ENCODE data around the gene RNASE13. TPM values are rescaled to one million over a fixed set of nuclear protein-coding genes. Genes with fewer than 3 reads are reported as not detected.

The RNASE13 gene
- polyA plus RNA-seq, 6 donors from 2014 or later = not detected

- Mint-ChIP-seq H3K9me3 (no peaks in the 10 kb centered on the region), H3K27me3 (peaks cover 6 to 25% (median 21%) of the 10 kb centered on the region in 3 donors), H3K4me3 (peak overlapping the region in 7 of 8 donors; percentile 57 to 92 (median 71)), H3K27ac (peak overlapping the region in 4 of 6 donors; percentile 12 to 72 (median 54)), H3K36me3 (no peaks in the 10 kb centered on the region), H3K4me1 (peaks cover 21 to 29% (median 25%) of the 10 kb centered on the region in 3 donors)
- ATAC-seq (ENCODE audit: low read depth in 2 of 2) = no peak
- DNase-seq = no peak
These were observed 7.7 kb downstream of the RNASE13 start for GRCh38 chr14:21026988-21027315.

- H3K4me1 Mint-ChIP-seq = peaks cover 21 to 29% (median 25%) of the 10 kb centered on the region in 3 donors
- DNase-seq (no peak), ATAC-seq (ENCODE audit: low read depth in 2 of 2) (no peak)
- H3K36me3 Mint-ChIP-seq = no peaks in the 10 kb centered on the region
- peak overlapping the region; percentile 61 to 94 (median 91) for H3K4me3 Mint-ChIP-seq
- H3K9me3 Mint-ChIP-seq = no peaks in the 10 kb centered on the region
- H3K27me3 Mint-ChIP-seq = peaks cover 8 to 25% (median 24%) of the 10 kb centered on the region in 3 donors
- H3K27ac Mint-ChIP-seq = peak overlapping the region in 4 of 6 donors; percentile 47 to 89 (median 68)
These were observed 8.2 kb downstream of the RNASE13 start for GRCh38 chr14:21026274-21026987.

GRCh38 chr14:21025371-21026273, 9.0 kb downstream of the RNASE13 start:
- Mint-ChIP-seq H3K4me3 (peak overlapping the region; percentile 88 to 95 (median 92)), H3K36me3 (no peaks in the 10 kb centered on the region), H3K27ac (peak overlapping the region in 3 of 6 donors; percentile 20 to 89 (median 58)), H3K9me3 (no peaks in the 10 kb centered on the region), H3K27me3 (peaks cover 10 to 32% (median 23%) of the 10 kb centered on the region in 3 donors), H3K4me1 (peaks cover 21 to 29% (median 25%) of the 10 kb centered on the region in 3 donors)
- no peak for ATAC-seq (ENCODE audit: low read depth in 2 of 2)
- no peak for DNase-seq

GRCh38 chr14:21024585-21025370, 9.8 kb downstream of the RNASE13 start, which contains the start of gene NDRG2:
Gene NDRG2 (minus strand): TSS chr14:21025061. CDS start chr14:21023315, 1,746 bp downstream.
- Mint-ChIP-seq H3K27me3 (peaks cover 11 to 37% (median 17%) of the 10 kb centered on the region in 3 donors), H3K4me3 (peak within 1 kb of the TSS; percentile 88 to 95 (median 92)), H3K4me1 (peaks cover 21 to 29% (median 25%) of the 10 kb centered on the region in 3 donors), H3K36me3 (no peaks in the 10 kb centered on the region), H3K27ac (peak within 1 kb of the TSS in 4 of 6 donors; percentile 20 to 65 (median 55)), H3K9me3 (no peaks in the 10 kb centered on the region)
- peak; percentile 64 for DNase-seq
- peak; percentile 92 to 93 for ATAC-seq (ENCODE audit: low read depth in 2 of 2)

- DNase-seq (no peak), ATAC-seq (ENCODE audit: low read depth in 2 of 2) (peak; percentile 11 to 22)
- no peaks in the 10 kb centered on the region for H3K9me3 Mint-ChIP-seq
- peak overlapping the region; percentile 88 to 94 (median 91) for H3K4me3 Mint-ChIP-seq
- peak overlapping the region in 3 of 6 donors; percentile 32 to 65 (median 40) for H3K27ac Mint-ChIP-seq
- H3K27me3 Mint-ChIP-seq = peaks cover 16 to 44% (median 17%) of the 10 kb centered on the region in 3 donors
- no peaks in the 10 kb centered on the region for H3K36me3 Mint-ChIP-seq
- peaks cover 21 to 29% (median 25%) of the 10 kb centered on the region in 3 donors for H3K4me1 Mint-ChIP-seq
These were observed 10.6 kb downstream of the RNASE13 start for GRCh38 chr14:21023817-21024584.

- H3K36me3 Mint-ChIP-seq = no peaks in the 10 kb centered on the region
- peak overlapping the region in 6 of 8 donors; percentile 69 to 92 (median 88) for H3K4me3 Mint-ChIP-seq
- peaks cover 21 to 29% (median 25%) of the 10 kb centered on the region in 3 donors for H3K4me1 Mint-ChIP-seq
- H3K27ac Mint-ChIP-seq = no peak overlapping the region
- no peak for ATAC-seq (ENCODE audit: low read depth in 2 of 2)
- H3K27me3 Mint-ChIP-seq = peaks cover 16 to 44% (median 17%) of the 10 kb centered on the region in 3 donors
- no peaks in the 10 kb centered on the region for H3K9me3 Mint-ChIP-seq
- DNase-seq = no peak
These were observed 11.4 kb downstream of the RNASE13 start for GRCh38 chr14:21023174-21023573.

- no peak for ATAC-seq (ENCODE audit: low read depth in 2 of 2)
- no peaks in the 10 kb centered on the region for H3K9me3 Mint-ChIP-seq
- H3K27ac Mint-ChIP-seq = peak overlapping the region in 1 of 6 donors; percentile 73
- peaks cover 16 to 48% (median 17%) of the 10 kb centered on the region in 3 donors for H3K27me3 Mint-ChIP-seq
- DNase-seq = no peak
- peak overlapping the region in 6 of 8 donors; percentile 3 to 88 (median 68) for H3K4me3 Mint-ChIP-seq
- no peaks in the 10 kb centered on the region for H3K36me3 Mint-ChIP-seq
- peaks cover 21 to 29% (median 25%) of the 10 kb centered on the region in 3 donors for H3K4me1 Mint-ChIP-seq
These were observed 11.9 kb downstream of the RNASE13 start for GRCh38 chr14:21022686-21023085.

- H3K36me3 Mint-ChIP-seq = no peaks in the 10 kb centered on the region
- peaks cover 16 to 59% (median 17%) of the 10 kb centered on the region in 3 donors for H3K27me3 Mint-ChIP-seq
- ATAC-seq (ENCODE audit: low read depth in 2 of 2) (no peak), DNase-seq (no peak)
- H3K9me3 Mint-ChIP-seq = no peaks in the 10 kb centered on the region
- no peak overlapping the region for H3K4me3 Mint-ChIP-seq
- H3K27ac Mint-ChIP-seq = no peak overlapping the region
- H3K4me1 Mint-ChIP-seq = peaks cover 21 to 23% (median 21%) of the 10 kb centered on the region in 3 donors
These were observed 13.5 kb downstream of the RNASE13 start for GRCh38 chr14:21020977-21021545.

- Mint-ChIP-seq H3K36me3 (no peaks in the 10 kb centered on the region), H3K27ac (no peak overlapping the region), H3K27me3 (peaks cover 22 to 69% (median 27%) of the 10 kb centered on the region in 3 donors), H3K4me1 (peaks cover 17 to 22% (median 17%) of the 10 kb centered on the region in 3 donors), H3K9me3 (no peaks in the 10 kb centered on the region), H3K4me3 (no peak overlapping the region)
- ATAC-seq (ENCODE audit: low read depth in 2 of 2) = no peak
- DNase-seq = no peak
These were observed 15.2 kb downstream of the RNASE13 start for GRCh38 chr14:21019366-21019765.

- Mint-ChIP-seq H3K4me3 (no peak overlapping the region), H3K4me1 (peaks cover 11 to 16% (median 12%) of the 10 kb centered on the region in 3 donors), H3K27ac (no peak overlapping the region), H3K27me3 (peaks cover 23 to 74% (median 33%) of the 10 kb centered on the region in 3 donors), H3K36me3 (no peaks in the 10 kb centered on the region), H3K9me3 (no peaks in the 10 kb centered on the region)
- DNase-seq (no peak), ATAC-seq (ENCODE audit: low read depth in 2 of 2) (no peak)
These were observed 15.8 kb downstream of the RNASE13 start for GRCh38 chr14:21018781-21019180.

- no peak overlapping the region for H3K27ac Mint-ChIP-seq
These were observed 16.3 kb downstream of the RNASE13 start for GRCh38 chr14:21018286-21018685.

More at GRCh38 chr14:21018286-21018685, 16.3 kb downstream of the RNASE13 start:
- no peak for ATAC-seq (ENCODE audit: low read depth in 2 of 2)
- no peak for DNase-seq
- Mint-ChIP-seq H3K4me1 (peaks cover 6 to 12% (median 11%) of the 10 kb centered on the region in 3 donors), H3K4me3 (no peak overlapping the region), H3K9me3 (no peaks in the 10 kb centered on the region), H3K27me3 (peaks cover 23 to 72% (median 36%) of the 10 kb centered on the region in 3 donors), H3K36me3 (no peaks in the 10 kb centered on the region)

Data from naive B cell (primary cell).